ENCODE results near the gene MCF2L2.

Gene MCF2L2

GRCh38 chr3:183212565-183212964 is 215.9 kb downstream of the MCF2L2 start:
- no peak for DNase-seq (ENCODE audit: extremely low spot score)
- ChIA-PET CTCF (no interaction called here), POLR2A (no interaction called here)
- TF ChIP-seq ARNT (IDR thresholded peaks at IDR 0.05) (no peak), FOXM1 (IDR thresholded peaks at IDR 0.05; ENCODE audit: borderline replicate concordance) (no peak), TARDBP (IDR thresholded peaks at IDR 0.05) (no peak), L3MBTL2 (conservative IDR thresholded peaks at IDR 0.05) (no peak), ELF4 (IDR thresholded peaks at IDR 0.05) (no peak), CTBP1 (IDR thresholded peaks at IDR 0.05; ENCODE audit: borderline replicate concordance) (no peak), NFRKB (IDR thresholded peaks at IDR 0.05) (no peak), SUZ12 (IDR thresholded peaks at IDR 0.05) (no peak), FOXK2 (IDR thresholded peaks at IDR 0.05) (no peak), SP1 (IDR thresholded peaks at IDR 0.05) (no peak), ZNF384 (IDR thresholded peaks at IDR 0.05) (no peak), LEF1 (IDR thresholded peaks at IDR 0.05; ENCODE audit: borderline replicate concordance) (no peak), PKNOX1 (IDR thresholded peaks at IDR 0.05) (no peak), BHLHE40 (IDR thresholded peaks at IDR 0.05; ENCODE audit: borderline replicate concordance) (no peak), FOXA1 (IDR thresholded peaks at IDR 0.05) (no peak)

GRCh38 chr3:183212096-183212495 is 216.3 kb downstream of the MCF2L2 start:
- TF ChIP-seq LEF1 (IDR thresholded peaks at IDR 0.05; ENCODE audit: borderline replicate concordance) = no peak
- no peak for TF ChIP-seq FOXA1 (IDR thresholded peaks at IDR 0.05)
- no peak for TF ChIP-seq ELF4 (IDR thresholded peaks at IDR 0.05)
- TF ChIP-seq ZNF384 (IDR thresholded peaks at IDR 0.05) = no peak
- TF ChIP-seq SP1 (IDR thresholded peaks at IDR 0.05) = no peak
- DNase-seq (ENCODE audit: extremely low spot score) = no peak
- ChIA-PET POLR2A (no interaction called here), CTCF (no interaction called here)

- no peak for TF ChIP-seq ARNT (IDR thresholded peaks at IDR 0.05)
- no peak for TF ChIP-seq L3MBTL2 (conservative IDR thresholded peaks at IDR 0.05)
- TF ChIP-seq HDGF (IDR thresholded peaks at IDR 0.05; ENCODE audit: borderline replicate concordance) = no peak
- no peak for DNase-seq (ENCODE audit: extremely low spot score)
- CTCF ChIA-PET = no interaction called here
- POLR2A ChIA-PET = no interaction called here
Measured at GRCh38 chr3:183211352-183211751, 217.1 kb downstream of the MCF2L2 start.

- no peak for DNase-seq (ENCODE audit: extremely low spot score)
- CTCF ChIA-PET = no interaction called here
- POLR2A ChIA-PET = no interaction called here
- no peak for TF ChIP-seq TARDBP (IDR thresholded peaks at IDR 0.05)
- TF ChIP-seq FOXA1 (IDR thresholded peaks at IDR 0.05) = no peak
- TF ChIP-seq PKNOX1 (IDR thresholded peaks at IDR 0.05) = no peak
- TF ChIP-seq ZNF384 (IDR thresholded peaks at IDR 0.05) = no peak
- no peak for TF ChIP-seq FOXM1 (IDR thresholded peaks at IDR 0.05; ENCODE audit: borderline replicate concordance)
- TF ChIP-seq SUZ12 (IDR thresholded peaks at IDR 0.05) = no peak
- TF ChIP-seq BHLHE40 (IDR thresholded peaks at IDR 0.05; ENCODE audit: borderline replicate concordance) = no peak
- TF ChIP-seq FOXK2 (IDR thresholded peaks at IDR 0.05) = no peak
- TF ChIP-seq CTBP1 (IDR thresholded peaks at IDR 0.05; ENCODE audit: borderline replicate concordance) = no peak
- no peak for TF ChIP-seq HDGF (IDR thresholded peaks at IDR 0.05; ENCODE audit: borderline replicate concordance)
- no peak for TF ChIP-seq LEF1 (IDR thresholded peaks at IDR 0.05; ENCODE audit: borderline replicate concordance)
Measured at GRCh38 chr3:183210862-183211341, 217.5 kb downstream of the MCF2L2 start.

- TF ChIP-seq BHLHE40 (IDR thresholded peaks at IDR 0.05; ENCODE audit: borderline replicate concordance) (no peak), LEF1 (IDR thresholded peaks at IDR 0.05; ENCODE audit: borderline replicate concordance) (no peak), FOXM1 (IDR thresholded peaks at IDR 0.05; ENCODE audit: borderline replicate concordance) (no peak)
- ChIA-PET CTCF (no interaction called here), POLR2A (no interaction called here)
- DNase-seq (ENCODE audit: extremely low spot score) = no peak
Measured at GRCh38 chr3:183210341-183210740, 218.1 kb downstream of the MCF2L2 start.

- ChIA-PET CTCF (no interaction called here), POLR2A (no interaction called here)
- TF ChIP-seq FOXA1 (IDR thresholded peaks at IDR 0.05) (no peak), FOXK2 (IDR thresholded peaks at IDR 0.05) (no peak), SUZ12 (IDR thresholded peaks at IDR 0.05) (no peak)
- DNase-seq (ENCODE audit: extremely low spot score) = no peak
Measured at GRCh38 chr3:183208800-183209199, 219.6 kb downstream of the MCF2L2 start.

- no peak for DNase-seq (ENCODE audit: extremely low spot score)
- TF ChIP-seq HDGF (IDR thresholded peaks at IDR 0.05; ENCODE audit: borderline replicate concordance) = no peak
- no peak for TF ChIP-seq PKNOX1 (IDR thresholded peaks at IDR 0.05)
- no peak for TF ChIP-seq SUZ12 (IDR thresholded peaks at IDR 0.05)
- TF ChIP-seq SP1 (IDR thresholded peaks at IDR 0.05) = no peak
- no peak for TF ChIP-seq FOXK2 (IDR thresholded peaks at IDR 0.05)
- TF ChIP-seq NFRKB (IDR thresholded peaks at IDR 0.05) = no peak
- TF ChIP-seq BHLHE40 (IDR thresholded peaks at IDR 0.05; ENCODE audit: borderline replicate concordance) = no peak
- TF ChIP-seq LEF1 (IDR thresholded peaks at IDR 0.05; ENCODE audit: borderline replicate concordance) = no peak
- no peak for TF ChIP-seq CTBP1 (IDR thresholded peaks at IDR 0.05; ENCODE audit: borderline replicate concordance)
- no peak for TF ChIP-seq FOXM1 (IDR thresholded peaks at IDR 0.05; ENCODE audit: borderline replicate concordance)
- TF ChIP-seq TARDBP (IDR thresholded peaks at IDR 0.05) = no peak
- TF ChIP-seq ZNF384 (IDR thresholded peaks at IDR 0.05) = no peak
- TF ChIP-seq ELF4 (IDR thresholded peaks at IDR 0.05) = no peak
- no peak for TF ChIP-seq ARNT (IDR thresholded peaks at IDR 0.05)
- no peak for TF ChIP-seq FOXA1 (IDR thresholded peaks at IDR 0.05)
- no peak for TF ChIP-seq L3MBTL2 (conservative IDR thresholded peaks at IDR 0.05)
- ChIA-PET POLR2A (no interaction called here), CTCF (interaction anchor here (1.6 kb wide), 1 partner anchor 24 kb away, joined by 3 read pairs; no protein-coding TSS in a partner anchor)
Measured at GRCh38 chr3:183208260-183208659, 220.2 kb downstream of the MCF2L2 start.

Measured in HEK293T (cell line).